HCT116 (cell line): ENCODE measurements around the gene FAM89B. TPM values are rescaled to one million over a fixed set of nuclear protein-coding genes. Genes with fewer than 3 reads are reported as not detected.

ENCODE experiments used
- ATAC-seq: fragments of 200-7000 bp; cut with Tn5 transposase; 2 replicates; pipeline ENCODE4 v1.9.1; 2020; ENCODE audit warnings: mild to moderate bottlenecking, moderate library complexity
- BruUV-seq: library from RNA; stranded (reverse); fragments of 400-500 nt; replicated peaks from 2 replicates; lab custom pipeline; 2021; lab: Mats Ljungman, UMichigan
- CTCF ChIA-PET: fragments of 300-600 bp; sonication (Branson Sonifier 250); formaldehyde crosslinking; loops from one replicate; lab custom pipeline; 2021; ENCODE audit warnings: antibody characterized with exemption; lab: Charles Lee
- POLR2A ChIA-PET: fragments of 300-600, 350-600 bp; sonication (Branson Sonifier 250); formaldehyde crosslinking; loops from one replicate; lab custom pipeline; 2021; ENCODE audit warnings: antibody characterized with exemption; lab: Charles Lee
- RAD21 ChIA-PET, 2 experiments: fragments of 300-600 bp; sonication (Branson Sonifier 250); formaldehyde crosslinking; loops; one replicate each; lab custom pipeline; 2023; ENCODE audit warnings: low total read pairs in 2 of 2; ENCODE audit not compliant: uncharacterized antibody in 2 of 2, unreplicated experiment in 2 of 2, low non-redundant PET in 1 of 2; lab: Charles Lee
- DNase-seq: peaks from one replicate; pipeline ENCODE4 v3.0.0-alpha.2; 2010; ENCODE audit warnings: low read depth, low spot score
- H2AFZ ChIP-seq: fragments of 200-600 bp; shearing (Covaris generic), sonication (generic); 2 replicates; pipeline ENCODE4 v1.6.1; 2017; ENCODE audit warnings: low read depth, mixed run types, mixed read lengths, antibody characterized with exemption, low read length; ENCODE audit not compliant: poor library complexity, severe bottlenecking
- H3K27ac ChIP-seq: 2 replicates; pipeline ENCODE4 v1.5.1; 2012; ENCODE audit warnings: low read depth, low read length
- H3K27me3 ChIP-seq: fragments of 200-600 bp; sonication (generic); 2 replicates; pipeline ENCODE4 v1.6.1; 2016; ENCODE audit warnings: mixed run types, low read length, mixed read lengths; ENCODE audit not compliant: insufficient read depth
- H3K36me3 ChIP-seq, 2 experiments: fragments of 200-500 bp in 1 of 2; fragments of 200-600 bp in 1 of 2; sonication (Bioruptor generic) in 1 of 2; sonication (generic) in 1 of 2; 2 replicates each; pipeline versions ENCODE4 v1.5.1 to v1.6.1; 2014 to 2016; ENCODE audit warnings: low read length in 2 of 2, inconsistent platforms in 1 of 2, mixed read lengths in 1 of 2, mixed run types in 1 of 2; ENCODE audit not compliant: insufficient read depth in 2 of 2, control insufficient read depth in 1 of 2
- H3K4me1 ChIP-seq, 2 experiments: fragments of 200-600 bp in 1 of 2; sonication (generic) in 1 of 2; 2 replicates each; pipeline versions ENCODE4 v1.5.1 to v1.6.1; 2012 to 2017; ENCODE audit warnings: low read length in 2 of 2, inconsistent platforms in 1 of 2, mild to moderate bottlenecking in 1 of 2, mixed read lengths in 1 of 2, mixed run types in 1 of 2, moderate library complexity in 1 of 2; ENCODE audit not compliant: insufficient read depth in 2 of 2, control insufficient read depth in 1 of 2
- H3K4me2 ChIP-seq: fragments of 200-600 bp; sonication (generic); 2 replicates; pipeline ENCODE4 v1.6.1; 2017; ENCODE audit warnings: mixed run types, low read length, mixed read lengths
- H3K4me3 ChIP-seq, 2 experiments: fragments of 200-600 bp in 1 of 2; sonication (generic) in 1 of 2; replicated peaks in 1 of 2; 2 replicates each; pipeline ENCODE4 v1.5.1; 2011 to 2016; ENCODE audit warnings: low read length in 2 of 2, control low read depth in 1 of 2, low read depth in 1 of 2, mild to moderate bottlenecking in 1 of 2, mixed read lengths in 1 of 2, mixed run types in 1 of 2
- H3K79me2 ChIP-seq: fragments of 200-600 bp; sonication (generic); 2 replicates; pipeline ENCODE4 v1.6.1; 2017; ENCODE audit warnings: mild to moderate bottlenecking, mixed run types, low read length, moderate library complexity, mixed read lengths; ENCODE audit not compliant: insufficient read depth
- H3K9ac ChIP-seq: fragments of 200-600 bp; sonication (generic); 2 replicates; pipeline ENCODE4 v1.6.1; 2016; ENCODE audit warnings: low read length, mixed read lengths
- H3K9me2 ChIP-seq: fragments of 200-600 bp; sonication (generic), shearing (Covaris generic); 2 replicates; pipeline ENCODE4 v1.6.1; 2017; ENCODE audit warnings: mixed run types, mild to moderate bottlenecking, moderate library complexity; ENCODE audit not compliant: insufficient read depth
- H3K9me3 ChIP-seq, 2 experiments: fragments of 200-500 bp in 1 of 2; fragments of 200-600 bp in 1 of 2; sonication (Bioruptor generic) in 1 of 2; sonication (generic) in 1 of 2; 2 replicates each; pipeline ENCODE4 v1.6.1; 2014 to 2017; ENCODE audit warnings: low read length in 2 of 2, mixed read lengths in 2 of 2, inconsistent platforms in 1 of 2, low read depth in 1 of 2, mild to moderate bottlenecking in 1 of 2, mixed run types in 1 of 2, moderate library complexity in 1 of 2; ENCODE audit not compliant: control insufficient read depth in 1 of 2, insufficient read depth in 1 of 2
- H4K20me1 ChIP-seq: fragments of 200-600 bp; sonication (generic), shearing (Covaris generic); 2 replicates; pipeline ENCODE4 v1.6.1; 2017; ENCODE audit warnings: mixed run types, mild to moderate bottlenecking, moderate library complexity; ENCODE audit not compliant: insufficient read depth
- CBX3 ChIP-seq: IDR thresholded peaks from 2 replicates; pipeline ENCODE4 v1.6.1; 2012; ENCODE audit warnings: low read depth
- CEBPB ChIP-seq: IDR thresholded peaks from 2 replicates; pipeline ENCODE4 v1.6.1; 2012; ENCODE audit warnings: low read depth
- ELF1 ChIP-seq: IDR thresholded peaks from 2 replicates; pipeline ENCODE4 v1.6.1; 2012; ENCODE audit warnings: low read depth, borderline replicate concordance
- JUND ChIP-seq: IDR thresholded peaks from 2 replicates; pipeline ENCODE4 v1.6.1; 2012
- POLR2A ChIP-seq: IDR thresholded peaks from 2 replicates; pipeline ENCODE4 v1.7.0; 2011; ENCODE audit warnings: borderline replicate concordance; ENCODE audit not compliant: insufficient read depth, insufficient read length; ENCODE audit errors: extremely low read depth
- POLR2AphosphoS5 ChIP-seq: IDR thresholded peaks from 2 replicates; pipeline ENCODE4 v1.6.1; 2011; ENCODE audit warnings: mild to moderate bottlenecking, low read depth, low read length, moderate library complexity
- SIN3A ChIP-seq: IDR thresholded peaks from 2 replicates; pipeline ENCODE4 v1.6.1; 2012; ENCODE audit warnings: low read depth
- SP1 ChIP-seq: IDR thresholded peaks from 2 replicates; pipeline ENCODE4 v1.6.1; 2012; ENCODE audit warnings: low read depth
- TCF7L2 ChIP-seq: IDR thresholded peaks from 2 replicates; pipeline ENCODE4 v1.7.0; 2011; ENCODE audit warnings: borderline replicate concordance, inconsistent platforms; ENCODE audit not compliant: insufficient read depth, insufficient read length; ENCODE audit errors: extremely low read depth
- YY1 ChIP-seq: IDR thresholded peaks from 2 replicates; pipeline ENCODE4 v1.6.1; 2011; ENCODE audit warnings: low read length, low read depth, moderate library complexity, mild to moderate bottlenecking; ENCODE audit not compliant: insufficient replicate concordance; ENCODE audit errors: extremely low read depth
- ZFX ChIP-seq: fragments of 450-650 bp; IDR thresholded peaks from 2 replicates; pipeline ENCODE4 v1.6.1; 2017
- intact Hi-C: fragments of 100-400 bp; cut with micrococcal nuclease; formaldehyde crosslinking; loops from 2 replicates; pipeline ENCODE4 v1.10.0; 2022
- total RNA-seq: library from RNA; stranded (reverse); gene quantifications from one replicate; pipeline ENCODE4 v1.2.1, GENCODE V29; 2021; ENCODE audit not compliant: unreplicated experiment
- TF ChIP-seq, protein P1 (sequence below), 3 experiments: fragments of 200-600 bp in 1 of 3; sonication (generic) in 1 of 3; IDR thresholded peaks in 2 of 3; conservative IDR thresholded peaks in 1 of 3; 2 replicates each; pipeline ENCODE4 v1.5.1; 2012 to 2017; ENCODE audit warnings: low read depth in 2 of 3, low read length in 2 of 3, antibody characterized with exemption in 1 of 3, borderline replicate concordance in 1 of 3, control low read depth in 1 of 3, mild to moderate bottlenecking in 1 of 3, mixed read lengths in 1 of 3, mixed run types in 1 of 3, moderate library complexity in 1 of 3; ENCODE audit not compliant: insufficient read depth in 1 of 3
- TF ChIP-seq, protein P2 (sequence below): IDR thresholded peaks from 2 replicates; pipeline ENCODE4 v1.6.1; 2011; ENCODE audit warnings: mild to moderate bottlenecking, low read length, moderate library complexity; ENCODE audit not compliant: insufficient replicate concordance; ENCODE audit errors: extremely low read depth

FAM89B gene
- total RNA-seq, 1 experiment from 2014 or later, result 60.0 TPM

DNA sequence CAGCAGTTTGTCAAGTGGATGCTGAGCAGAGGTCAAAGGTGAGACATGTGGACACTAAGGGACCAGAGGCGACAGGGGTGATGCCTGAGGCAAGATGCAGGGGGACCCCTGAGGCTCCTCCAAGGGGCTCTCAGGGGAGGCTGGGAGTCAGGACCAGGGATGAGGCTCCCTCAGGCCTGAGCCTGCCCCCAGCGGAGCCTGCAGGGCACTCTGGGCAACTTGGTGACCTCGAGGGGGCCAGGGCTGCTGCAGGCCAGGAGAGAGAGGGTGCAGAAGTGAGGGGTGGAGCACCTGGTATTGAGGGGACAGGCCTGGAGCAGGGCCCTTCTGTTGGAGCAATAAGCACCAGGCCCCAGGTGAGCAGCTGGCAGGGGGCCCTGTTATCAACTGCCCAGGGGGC lies 9.6 kb downstream of the FAM89B start:
- DNase-seq (no peak), ATAC-seq (no peak)
- Histone ChIP-seq H3K4me3 (no peak overlapping the region), H3K4me2 (no peak overlapping the region), H4K20me1 (no peaks in the 10 kb centered on the region), H3K9me2 (no peaks in the 10 kb centered on the region), H2AFZ (no peak overlapping the region), H3K27ac (no peak overlapping the region), H3K9me3 (no peaks in the 10 kb centered on the region), H3K9ac (no peak overlapping the region), H3K79me2 (peaks cover 10% of the 10 kb centered on the region; the same call in 1 of the 2 replicates), H3K36me3 (peaks cover 2 to 4% of the 10 kb centered on the region in 2 experiments; a peak in 2 of 4 replicates), H3K27me3 (no peaks in the 10 kb centered on the region), H3K4me1 (peaks cover 11 to 19% of the 10 kb centered on the region in 2 experiments)
- no TSS peak for BruUV-seq
- TF ChIP-seq TCF7L2 (no peak), JUND (no peak), SP1 (no peak), SIN3A (no peak), ZFX (no peak), CEBPB (no peak)
- TF ChIP-seq, protein P1, sequence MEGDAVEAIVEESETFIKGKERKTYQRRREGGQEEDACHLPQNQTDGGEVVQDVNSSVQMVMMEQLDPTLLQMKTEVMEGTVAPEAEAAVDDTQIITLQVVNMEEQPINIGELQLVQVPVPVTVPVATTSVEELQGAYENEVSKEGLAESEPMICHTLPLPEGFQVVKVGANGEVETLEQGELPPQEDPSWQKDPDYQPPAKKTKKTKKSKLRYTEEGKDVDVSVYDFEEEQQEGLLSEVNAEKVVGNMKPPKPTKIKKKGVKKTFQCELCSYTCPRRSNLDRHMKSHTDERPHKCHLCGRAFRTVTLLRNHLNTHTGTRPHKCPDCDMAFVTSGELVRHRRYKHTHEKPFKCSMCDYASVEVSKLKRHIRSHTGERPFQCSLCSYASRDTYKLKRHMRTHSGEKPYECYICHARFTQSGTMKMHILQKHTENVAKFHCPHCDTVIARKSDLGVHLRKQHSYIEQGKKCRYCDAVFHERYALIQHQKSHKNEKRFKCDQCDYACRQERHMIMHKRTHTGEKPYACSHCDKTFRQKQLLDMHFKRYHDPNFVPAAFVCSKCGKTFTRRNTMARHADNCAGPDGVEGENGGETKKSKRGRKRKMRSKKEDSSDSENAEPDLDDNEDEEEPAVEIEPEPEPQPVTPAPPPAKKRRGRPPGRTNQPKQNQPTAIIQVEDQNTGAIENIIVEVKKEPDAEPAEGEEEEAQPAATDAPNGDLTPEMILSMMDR (IDR thresholded peaks at IDR 0.05 in 2 of 3, conservative IDR thresholded peaks at IDR 0.05 in 1 of 3; ENCODE audit: borderline replicate concordance in 1 of 3, insufficient read depth in 1 of 3, low read depth in 2 of 3, low read length in 2 of 3), result no peak
- ChIA-PET POLR2A (no interaction called here), RAD21 (no interaction called here), CTCF (interaction anchor here (1.4 kb wide), 1 partner anchor 12 kb away, joined by 5 read pairs; no protein-coding TSS in a partner anchor)
- intact Hi-C loops, result no loop called here

DNA sequence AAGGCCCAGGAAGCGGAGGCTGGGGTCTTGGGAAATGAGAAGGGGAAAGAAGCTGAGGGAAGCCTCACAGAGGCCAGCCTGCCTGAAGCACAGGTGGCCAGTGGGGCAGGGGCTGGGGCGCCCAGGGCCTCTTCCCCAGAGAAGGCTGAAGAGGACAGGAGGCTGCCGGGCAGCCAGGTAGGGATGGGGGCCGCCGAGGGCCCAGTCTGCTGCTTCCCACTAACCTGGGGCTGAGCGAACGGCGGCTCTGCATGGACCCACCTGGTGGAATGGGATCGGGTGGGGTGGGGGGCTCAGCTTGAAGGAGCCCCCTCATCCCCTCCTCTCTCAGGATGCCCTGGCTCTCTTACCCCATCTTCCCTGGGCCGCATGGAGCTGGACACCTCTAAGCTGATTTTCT lies 11.3 kb downstream of the FAM89B start:
- BruUV-seq, result no TSS peak
- CTCF ChIA-PET, result interaction anchor here (1.4 kb wide), 1 partner anchor 10 kb away, joined by 5 read pairs; no protein-coding TSS in a partner anchor
- TF ChIP-seq TCF7L2, result no peak
- no peak for TF ChIP-seq YY1
- TF ChIP-seq POLR2A, result no peak
- no peak for TF ChIP-seq POLR2AphosphoS5
- no peak for TF ChIP-seq SIN3A
- TF ChIP-seq, protein P2, sequence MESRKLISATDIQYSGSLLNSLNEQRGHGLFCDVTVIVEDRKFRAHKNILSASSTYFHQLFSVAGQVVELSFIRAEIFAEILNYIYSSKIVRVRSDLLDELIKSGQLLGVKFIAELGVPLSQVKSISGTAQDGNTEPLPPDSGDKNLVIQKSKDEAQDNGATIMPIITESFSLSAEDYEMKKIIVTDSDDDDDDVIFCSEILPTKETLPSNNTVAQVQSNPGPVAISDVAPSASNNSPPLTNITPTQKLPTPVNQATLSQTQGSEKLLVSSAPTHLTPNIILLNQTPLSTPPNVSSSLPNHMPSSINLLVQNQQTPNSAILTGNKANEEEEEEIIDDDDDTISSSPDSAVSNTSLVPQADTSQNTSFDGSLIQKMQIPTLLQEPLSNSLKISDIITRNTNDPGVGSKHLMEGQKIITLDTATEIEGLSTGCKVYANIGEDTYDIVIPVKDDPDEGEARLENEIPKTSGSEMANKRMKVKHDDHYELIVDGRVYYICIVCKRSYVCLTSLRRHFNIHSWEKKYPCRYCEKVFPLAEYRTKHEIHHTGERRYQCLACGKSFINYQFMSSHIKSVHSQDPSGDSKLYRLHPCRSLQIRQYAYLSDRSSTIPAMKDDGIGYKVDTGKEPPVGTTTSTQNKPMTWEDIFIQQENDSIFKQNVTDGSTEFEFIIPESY, result no peak
- no peak for TF ChIP-seq CBX3
- TF ChIP-seq, protein P1 (IDR thresholded peaks at IDR 0.05 in 2 of 3, conservative IDR thresholded peaks at IDR 0.05 in 1 of 3; ENCODE audit: borderline replicate concordance in 1 of 3, insufficient read depth in 1 of 3, low read depth in 2 of 3, low read length in 2 of 3), result no peak
- no peak for TF ChIP-seq ELF1
- TF ChIP-seq CEBPB, result no peak

More for the DNA sequence above, 11.3 kb downstream of the FAM89B start:
- ATAC-seq, result no peak
- DNase-seq, result no peak
- no peaks in the 10 kb centered on the region for H3K27me3 ChIP-seq
- peaks cover 2 to 4% of the 10 kb centered on the region in 2 experiments; a peak in 2 of 4 replicates for H3K36me3 ChIP-seq
- intact Hi-C loops, result no loop called here
- H3K27ac ChIP-seq, result no peak overlapping the region
- no peak overlapping the region for H3K9ac ChIP-seq
- H2AFZ ChIP-seq, result no peak overlapping the region
- no peak overlapping the region for H3K4me3 ChIP-seq
- H4K20me1 ChIP-seq, result no peaks in the 10 kb centered on the region
- H3K4me1 ChIP-seq, result peaks cover 12 to 22% of the 10 kb centered on the region in 2 experiments
- H3K79me2 ChIP-seq, result no peaks in the 10 kb centered on the region
- RAD21 ChIA-PET, result no interaction called here
- POLR2A ChIA-PET, result no interaction called here
- no peaks in the 10 kb centered on the region for H3K9me2 ChIP-seq
- H3K4me2 ChIP-seq, result no peak overlapping the region
- H3K9me3 ChIP-seq, result no peaks in the 10 kb centered on the region
